Panc1 (cell line): Measurements from ENCODE around the gene GGN. TPM values are rescaled to one million over a fixed set of nuclear protein-coding genes. Genes with fewer than 3 reads are reported as not detected.

Experiments
- ATAC-seq: fragments of 200-7000 bp; cut with Tn5 transposase; 2 replicates; pipeline ENCODE4 v1.9.1; 2020; ENCODE audit warnings: mild to moderate bottlenecking, moderate library complexity
- BruUV-seq: library from RNA; stranded (reverse); fragments of 400-500 nt; replicated peaks from 2 replicates; lab custom pipeline; 2021; lab: Mats Ljungman, UMichigan
- CTCF ChIA-PET: fragments of 300-600 bp; sonication (Branson Sonifier 250); formaldehyde crosslinking; loops from one replicate; lab custom pipeline; 2022; ENCODE audit warnings: antibody characterized with exemption; lab: Charles Lee
- POLR2A ChIA-PET: fragments of 300-600 bp; sonication (Branson Sonifier 250); formaldehyde crosslinking; loops from one replicate; lab custom pipeline; 2022; ENCODE audit warnings: antibody characterized with exemption; lab: Charles Lee
- DNase-seq: peaks from one replicate; pipeline ENCODE4 v3.0.0-alpha.2; 2010; ENCODE audit warnings: low read depth, low spot score
- H3K27ac ChIP-seq: 2 replicates; pipeline ENCODE4 v1.5.1; 2011; ENCODE audit warnings: mild to moderate bottlenecking, low read length, inconsistent platforms
- H3K27me3 ChIP-seq: fragments of 200-500 bp; sonication (Bioruptor generic); 2 replicates; pipeline ENCODE4 v1.6.0; 2014; ENCODE audit warnings: low read length, inconsistent platforms; ENCODE audit not compliant: control insufficient read depth, insufficient read depth
- H3K36me3 ChIP-seq: fragments of 200-500 bp; sonication (Bioruptor generic); 2 replicates; pipeline ENCODE4 v1.5.1; 2014; ENCODE audit warnings: inconsistent platforms, mild to moderate bottlenecking, low read length, moderate library complexity; ENCODE audit not compliant: control insufficient read depth, insufficient read depth
- H3K4me1 ChIP-seq: 2 replicates; pipeline ENCODE4 v1.5.1; 2011; ENCODE audit warnings: inconsistent platforms, mild to moderate bottlenecking, low read length, moderate library complexity; ENCODE audit not compliant: control insufficient read depth, insufficient read depth
- H3K4me3 ChIP-seq, 2 experiments: 2 replicates each; pipeline ENCODE4 v1.5.1; 2011 to 2012; ENCODE audit warnings: low read depth in 2 of 2, low read length in 2 of 2, mild to moderate bottlenecking in 2 of 2, inconsistent platforms in 1 of 2, moderate library complexity in 1 of 2
- H3K9me3 ChIP-seq: fragments of 200-500 bp; sonication (Bioruptor generic); 2 replicates; pipeline ENCODE4 v1.5.1; 2014; ENCODE audit warnings: low read depth, mild to moderate bottlenecking, inconsistent platforms, low read length, moderate library complexity; ENCODE audit not compliant: control insufficient read depth, insufficient read depth
- CTCF ChIP-seq: fragments of 450-650 bp; IDR thresholded peaks from 2 replicates; pipeline ENCODE4 v1.5.1; 2017; ENCODE audit warnings: mild to moderate bottlenecking
- POLR2AphosphoS5 ChIP-seq: IDR thresholded peaks from 2 replicates; pipeline ENCODE4 v1.6.1; 2012; ENCODE audit warnings: mild to moderate bottlenecking, low read depth, low read length, moderate library complexity
- REST ChIP-seq, 2 experiments: IDR thresholded peaks; 2 replicates each; pipeline ENCODE4 v1.6.1; 2011 to 2012; ENCODE audit warnings: low read depth in 2 of 2, control low read depth in 1 of 2, low read length in 1 of 2, mild to moderate bottlenecking in 1 of 2, moderate library complexity in 1 of 2; ENCODE audit not compliant: insufficient read depth in 1 of 2
- SIN3A ChIP-seq: IDR thresholded peaks from 2 replicates; pipeline ENCODE4 v1.6.1; 2012; ENCODE audit warnings: low read depth, mild to moderate bottlenecking, low read length, moderate library complexity, borderline replicate concordance; ENCODE audit not compliant: insufficient read depth
- TCF7L2 ChIP-seq: IDR thresholded peaks from 2 replicates; pipeline ENCODE4 v1.6.1; 2011; ENCODE audit warnings: mild to moderate bottlenecking, low read depth, low read length, inconsistent platforms
- in situ Hi-C: cut with HindIII; loops from 2 replicates; pipeline ENCODE4 v1.10.0; 2016; ENCODE audit warnings: low sequenced_read_pairs, low pct_unique_long_range_greater_than_20kb
- intact Hi-C: fragments of 100-400 bp; cut with micrococcal nuclease; formaldehyde crosslinking; loops from one replicate; pipeline ENCODE4 v1.10.0; 2022; ENCODE audit not compliant: unreplicated experiment
- total RNA-seq: library from RNA; stranded (reverse); gene quantifications from one replicate; pipeline ENCODE4 v1.2.1, GENCODE V29; 2021; ENCODE audit not compliant: unreplicated experiment

The GGN gene
- total RNA-seq, 1 experiment from 2014 or later: 1.4 TPM

- TF ChIP-seq POLR2AphosphoS5: no peak; the same call in 1 of the 2 replicates
- TF ChIP-seq TCF7L2: no peak
- TF ChIP-seq SIN3A: no peak; the same call in 1 of the 2 replicates
- no peak for TF ChIP-seq CTCF
- no peak for TF ChIP-seq REST (IDR thresholded peaks at IDR 0.05; ENCODE audit: insufficient read depth in 1 of 2, low read depth in 2 of 2, low read length in 1 of 2)
- no peaks in the 10 kb centered on the region for H3K27me3 ChIP-seq
- peak overlapping the region; percentile 72 to 96 for H3K4me3 ChIP-seq
- H3K4me1 ChIP-seq: peaks cover 4% of the 10 kb centered on the region; the same call in 1 of the 2 replicates
- no peaks in the 10 kb centered on the region for H3K36me3 ChIP-seq
- no TSS peak for BruUV-seq
- peak; percentile 83 for DNase-seq
- in situ Hi-C loops (no loop called here), intact Hi-C loops (loop anchor here (1.0 to 2.0 kb wide), 2 partner anchors 91 to 103 kb away; no protein-coding TSS in a partner anchor)
- peak; percentile 89 for ATAC-seq
- no peaks in the 10 kb centered on the region for H3K9me3 ChIP-seq
- ChIA-PET POLR2A (interaction anchor here (0.6 kb wide), 3 partner anchors 111 to 953 kb away, joined by 3 to 4 read pairs (median 4); no protein-coding TSS in a partner anchor), CTCF (interaction anchor here (0.6 to 1.6 kb wide), 5 partner anchors 38 to 101 kb away, joined by 3 to 10 read pairs (median 5); partner anchors contain the start of gene PSMD8)
- H3K27ac ChIP-seq: peak overlapping the region; percentile 80
Measured at GRCh38 chr19:38335949-38336637, 51.7 kb downstream of the GGN start.

Other genes starting within 250 kb of the GGN start
- gene DPF1, start 163.8 kb downstream of the GGN start, total RNA-seq: 7.5 TPM
- 356 TPM for gene PPP1R14A, start 131.7 kb downstream of the GGN start, total RNA-seq
- gene SPINT2, start 123.5 kb downstream of the GGN start, total RNA-seq: 1,006 TPM
- gene C19orf33, start 83.8 kb downstream of the GGN start, total RNA-seq: 201 TPM
- 143 TPM for gene YIF1B, start 72.1 kb downstream of the GGN start, total RNA-seq
- gene KCNK6, start 68.2 kb downstream of the GGN start, total RNA-seq: 17.2 TPM
- 8.9 TPM for gene CATSPERG, start 52.2 kb downstream of the GGN start, total RNA-seq
- 388 TPM for gene PSMD8, start 13.5 kb downstream of the GGN start, total RNA-seq
- 3.8 TPM for gene SPRED3, start 663 bp upstream of the GGN start, total RNA-seq
- gene FAM98C, start 15.1 kb upstream of the GGN start, total RNA-seq: 24.7 TPM
- not detected for gene RASGRP4, start 38.2 kb upstream of the GGN start, total RNA-seq
- 34.2 TPM for gene RYR1, start 45.7 kb upstream of the GGN start, total RNA-seq
- 11.1 TPM for gene MAP4K1, start 229.9 kb upstream of the GGN start, total RNA-seq
- 2,011 TPM for gene EIF3K, start 231.2 kb upstream of the GGN start, total RNA-seq